Measurements from ENCODE around the gene C20orf144. TPM values are rescaled to one million over a fixed set of nuclear protein-coding genes. Genes with fewer than 3 reads are reported as not detected.

Gene C20orf144
- polyA plus RNA-seq, 1 donor: 0.34 TPM

GRCh38 chr20:33677991-33678702 lies 16.0 kb downstream of the C20orf144 start:
- Histone ChIP-seq H3K36me3 (ENCODE audit: control insufficient read depth, insufficient read depth, low read length) (peaks cover 3% of the 10 kb centered on the region), H3K27me3 (ENCODE audit: control insufficient read depth, insufficient read depth, low read length) (no peaks in the 10 kb centered on the region), H3K4me1 (ENCODE audit: control insufficient read depth, insufficient read depth, low read length) (peaks cover 24% of the 10 kb centered on the region), H3K9me3 (ENCODE audit: control insufficient read depth, low read depth, low read length) (no peaks in the 10 kb centered on the region), H3K4me3 (ENCODE audit: low read length) (no peak overlapping the region), H3K27ac (ENCODE audit: low read length) (no peak overlapping the region)
- DNase-seq: no peak
- no CpG with 5 or more reads among the region's 15 CpGs for WGBS (ENCODE audit: insufficient coverage, low lambda C conversion rate)

DNA sequence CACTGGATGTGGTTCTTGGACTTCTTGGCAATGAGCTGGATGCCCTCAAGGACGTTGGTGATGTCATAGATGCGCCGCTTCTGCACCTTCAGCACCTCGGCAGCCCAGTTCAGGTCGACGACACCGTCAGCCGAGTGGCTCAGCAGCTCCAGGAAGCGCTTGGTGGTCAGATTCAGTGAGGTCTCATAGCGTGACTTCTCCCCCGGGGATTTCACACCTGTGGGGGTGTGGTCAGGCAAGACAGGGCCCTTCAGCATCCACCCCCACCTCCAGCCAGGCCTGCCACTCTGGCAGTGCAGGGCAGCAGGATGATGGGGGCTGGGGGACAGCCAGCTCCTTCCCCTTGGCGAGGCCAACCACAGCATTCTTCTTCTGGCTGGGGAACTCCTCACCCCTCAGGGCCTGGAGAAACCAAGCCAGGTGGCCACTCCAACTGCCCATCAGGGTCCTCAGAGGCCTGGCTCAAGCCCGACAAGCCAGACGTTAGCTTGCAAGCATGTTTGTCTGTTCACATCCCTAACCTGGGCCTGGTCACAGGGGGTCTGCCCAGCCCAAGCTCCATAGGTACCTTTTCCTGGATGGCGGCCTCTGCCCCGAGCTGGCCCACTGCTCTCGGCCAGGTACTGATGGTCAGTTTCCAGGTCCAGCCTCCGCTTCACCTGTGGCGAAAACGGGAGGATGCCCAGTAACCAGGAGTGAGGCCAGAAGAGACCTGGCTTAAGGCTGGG lies 17.8 kb downstream of the C20orf144 start:
- no peaks in the 10 kb centered on the region for H3K9me3 ChIP-seq (ENCODE audit: control insufficient read depth, low read depth, low read length)
- WGBS (ENCODE audit: insufficient coverage, low lambda C conversion rate): no CpG with 5 or more reads among the region's 20 CpGs
- H3K27me3 ChIP-seq (ENCODE audit: control insufficient read depth, insufficient read depth, low read length): no peaks in the 10 kb centered on the region
- no peak overlapping the region for H3K27ac ChIP-seq (ENCODE audit: low read length)
- no peak for DNase-seq
- peaks cover 23% of the 10 kb centered on the region for H3K4me1 ChIP-seq (ENCODE audit: control insufficient read depth, insufficient read depth, low read length)
- no peak overlapping the region for H3K4me3 ChIP-seq (ENCODE audit: low read length)
- peaks cover 3% of the 10 kb centered on the region for H3K36me3 ChIP-seq (ENCODE audit: control insufficient read depth, insufficient read depth, low read length)

- Histone ChIP-seq H3K27me3 (ENCODE audit: control insufficient read depth, insufficient read depth, low read length) (no peaks in the 10 kb centered on the region), H3K4me1 (ENCODE audit: control insufficient read depth, insufficient read depth, low read length) (peaks cover 22% of the 10 kb centered on the region), H3K9me3 (ENCODE audit: control insufficient read depth, low read depth, low read length) (no peaks in the 10 kb centered on the region), H3K4me3 (ENCODE audit: low read length) (no peak overlapping the region), H3K36me3 (ENCODE audit: control insufficient read depth, insufficient read depth, low read length) (peaks cover 3% of the 10 kb centered on the region), H3K27ac (ENCODE audit: low read length) (no peak overlapping the region)
- DNase-seq: no peak
- no CpG with 5 or more reads among the region's 2 CpGs for WGBS (ENCODE audit: insufficient coverage, low lambda C conversion rate)
These were observed 18.6 kb downstream of the C20orf144 start for GRCh38 chr20:33680686-33681085.

- peaks cover 3% of the 10 kb centered on the region for H3K36me3 ChIP-seq (ENCODE audit: control insufficient read depth, insufficient read depth, low read length)
- no peaks in the 10 kb centered on the region for H3K27me3 ChIP-seq (ENCODE audit: control insufficient read depth, insufficient read depth, low read length)
- H3K4me3 ChIP-seq (ENCODE audit: low read length): no peak overlapping the region
- no CpG with 5 or more reads among the region's 5 CpGs for WGBS (ENCODE audit: insufficient coverage, low lambda C conversion rate)
- H3K4me1 ChIP-seq (ENCODE audit: control insufficient read depth, insufficient read depth, low read length): peaks cover 19% of the 10 kb centered on the region
- DNase-seq: no peak
- no peaks in the 10 kb centered on the region for H3K9me3 ChIP-seq (ENCODE audit: control insufficient read depth, low read depth, low read length)
- no peak overlapping the region for H3K27ac ChIP-seq (ENCODE audit: low read length)
These were observed 19.2 kb downstream of the C20orf144 start for GRCh38 chr20:33681288-33681687.

DNA sequence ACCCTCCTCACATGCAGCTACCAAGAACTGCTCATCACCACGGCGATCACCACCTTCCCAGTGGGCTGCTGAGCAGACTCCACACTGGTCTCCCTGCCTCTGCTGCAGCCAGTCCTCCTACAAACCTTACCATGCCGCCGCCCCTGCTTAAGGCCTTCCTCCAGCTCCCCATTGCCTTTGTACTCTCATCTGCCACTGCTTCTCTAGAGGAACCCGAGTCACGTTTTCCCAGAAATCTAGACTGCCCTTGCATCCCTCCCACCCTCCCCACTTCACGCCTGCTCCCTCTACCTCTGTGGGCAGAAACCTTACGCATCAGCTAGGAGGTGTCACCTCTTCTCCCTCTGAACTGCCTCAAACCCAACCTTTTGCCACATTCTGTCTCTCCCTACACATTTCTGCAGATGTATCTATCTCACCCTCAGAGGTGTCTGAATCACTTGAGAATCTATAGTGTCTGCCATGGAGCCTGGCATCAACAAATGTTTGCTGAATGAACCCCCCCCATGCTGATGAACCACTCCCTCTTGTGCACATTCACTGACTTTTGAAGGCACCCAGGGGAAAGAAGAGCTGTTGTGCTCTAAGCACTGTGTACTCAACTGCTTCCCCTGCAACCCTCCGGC lies 19.7 kb downstream of the C20orf144 start:
- no peak overlapping the region for H3K4me3 ChIP-seq (ENCODE audit: low read length)
- H3K4me1 ChIP-seq (ENCODE audit: control insufficient read depth, insufficient read depth, low read length): peaks cover 21% of the 10 kb centered on the region
- H3K36me3 ChIP-seq (ENCODE audit: control insufficient read depth, insufficient read depth, low read length): peaks cover 3% of the 10 kb centered on the region
- H3K27ac ChIP-seq (ENCODE audit: low read length): no peak overlapping the region
- no peak for DNase-seq
- no peaks in the 10 kb centered on the region for H3K9me3 ChIP-seq (ENCODE audit: control insufficient read depth, low read depth, low read length)
- no CpG with 5 or more reads among the region's 9 CpGs for WGBS (ENCODE audit: insufficient coverage, low lambda C conversion rate)
- no peaks in the 10 kb centered on the region for H3K27me3 ChIP-seq (ENCODE audit: control insufficient read depth, insufficient read depth, low read length)

DNA sequence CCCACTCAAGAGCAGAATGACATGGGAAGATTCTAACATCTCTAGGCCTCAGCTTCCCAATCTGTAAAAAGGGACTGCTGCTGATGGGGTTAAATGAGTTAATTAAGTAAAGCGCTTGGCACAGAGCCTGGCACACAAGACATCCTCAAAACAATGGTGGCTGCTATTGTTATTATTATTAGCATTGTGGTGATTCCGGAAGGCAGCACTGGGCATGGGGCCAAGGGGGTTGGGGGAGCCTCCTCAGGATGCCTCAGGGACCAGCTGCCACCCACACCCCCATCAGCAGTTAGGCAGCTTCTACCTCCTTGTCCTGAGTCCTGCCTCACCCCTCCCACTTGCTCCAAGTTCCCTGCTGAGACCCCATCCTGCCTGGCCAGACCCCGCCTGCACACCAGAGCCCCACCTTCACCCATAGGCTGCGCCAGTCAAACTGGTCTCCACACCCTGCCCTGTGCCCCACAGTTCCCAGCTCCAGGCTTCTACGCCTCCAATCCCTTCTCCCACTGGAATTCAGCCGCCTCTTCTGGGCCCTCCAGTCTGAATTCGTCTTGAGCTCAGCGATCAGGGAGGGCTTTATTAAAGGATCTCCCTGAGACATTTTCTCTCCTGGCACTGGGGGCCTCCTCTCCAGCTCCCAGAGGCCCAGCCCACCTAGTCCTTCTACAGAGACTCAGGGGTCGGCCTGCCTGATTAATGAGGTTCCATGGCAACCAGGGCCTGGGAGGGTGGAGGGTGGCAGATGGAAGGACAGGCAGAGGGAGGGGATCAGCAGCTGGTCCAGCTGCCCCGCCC lies 22.6 kb downstream of the C20orf144 start:
- H3K4me3 ChIP-seq (ENCODE audit: low read length): peak overlapping the region; percentile 46
- H3K9me3 ChIP-seq (ENCODE audit: control insufficient read depth, low read depth, low read length): no peaks in the 10 kb centered on the region
- H3K27me3 ChIP-seq (ENCODE audit: control insufficient read depth, insufficient read depth, low read length): no peaks in the 10 kb centered on the region
- H3K36me3 ChIP-seq (ENCODE audit: control insufficient read depth, insufficient read depth, low read length): no peaks in the 10 kb centered on the region
- peak overlapping the region; percentile 12 for H3K27ac ChIP-seq (ENCODE audit: low read length)
- 20% methylated on average over 1 of the region's 10 CpGs for WGBS (ENCODE audit: insufficient coverage, low lambda C conversion rate)
- peaks cover 30% of the 10 kb centered on the region for H3K4me1 ChIP-seq (ENCODE audit: control insufficient read depth, insufficient read depth, low read length)
- no peak for DNase-seq

DNA sequence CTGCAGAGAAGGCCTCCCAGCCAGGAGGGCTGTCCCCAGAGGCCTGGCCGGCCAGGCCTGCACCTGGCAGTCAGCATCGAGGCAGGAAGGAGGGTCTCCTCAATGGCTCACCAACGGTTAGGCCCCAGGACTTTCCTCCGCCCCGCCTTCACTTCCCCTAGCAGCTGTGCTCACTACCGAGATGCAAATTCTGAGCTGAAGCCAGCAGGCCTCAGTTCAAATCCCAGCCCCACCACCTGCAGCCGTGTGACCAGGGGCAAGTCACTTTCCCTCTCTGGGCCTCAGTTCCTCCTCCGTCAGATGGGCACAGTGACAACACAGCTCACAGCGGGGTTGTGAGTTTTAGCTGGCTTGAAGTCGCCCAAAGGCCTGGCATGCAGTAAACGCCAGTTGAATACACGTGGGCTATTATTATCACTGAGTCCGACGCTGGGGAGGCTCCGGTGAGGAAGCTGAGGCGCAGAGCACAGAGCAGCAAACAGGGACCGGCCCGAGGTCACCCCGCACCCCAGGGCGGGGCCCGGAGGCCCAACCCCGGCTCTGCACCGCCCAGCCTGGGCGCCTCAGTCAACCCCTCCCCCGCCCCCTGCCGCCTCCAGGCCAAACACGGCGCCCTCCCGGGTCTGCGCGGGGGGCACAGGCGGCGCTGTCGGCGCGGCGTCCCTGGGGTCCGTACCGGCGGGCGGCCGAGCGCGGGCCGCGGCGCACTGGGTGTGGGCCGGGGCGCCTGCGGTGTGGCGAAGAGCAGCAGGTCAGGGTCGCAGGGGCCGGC lies 23.4 kb downstream of the C20orf144 start:
- peaks cover 30% of the 10 kb centered on the region for H3K4me1 ChIP-seq (ENCODE audit: control insufficient read depth, insufficient read depth, low read length)
- no CpG with 5 or more reads among the region's 53 CpGs for WGBS (ENCODE audit: insufficient coverage, low lambda C conversion rate)
- H3K4me3 ChIP-seq (ENCODE audit: low read length): peak overlapping the region; percentile 46
- no peaks in the 10 kb centered on the region for H3K9me3 ChIP-seq (ENCODE audit: control insufficient read depth, low read depth, low read length)
- no peaks in the 10 kb centered on the region for H3K36me3 ChIP-seq (ENCODE audit: control insufficient read depth, insufficient read depth, low read length)
- peak overlapping the region; percentile 12 for H3K27ac ChIP-seq (ENCODE audit: low read length)
- no peaks in the 10 kb centered on the region for H3K27me3 ChIP-seq (ENCODE audit: control insufficient read depth, insufficient read depth, low read length)
- DNase-seq: peak in 1 of 2 donors; percentile 60

GRCh38 chr20:33686100-33686983 lies 24.2 kb downstream of the C20orf144 start, which contains the start of gene E2F1:
E2F1 (minus strand) TSS chr20:33686385; CDS start chr20:33686264, 121 bp downstream.
- no peaks in the 10 kb centered on the region for H3K27me3 ChIP-seq (ENCODE audit: control insufficient read depth, insufficient read depth, low read length)
- no peaks in the 10 kb centered on the region for H3K36me3 ChIP-seq (ENCODE audit: control insufficient read depth, insufficient read depth, low read length)
- H3K4me1 ChIP-seq (ENCODE audit: control insufficient read depth, insufficient read depth, low read length): peaks cover 30% of the 10 kb centered on the region
- no CpG with 5 or more reads among the region's 101 CpGs for WGBS (ENCODE audit: insufficient coverage, low lambda C conversion rate)
- peak within 1 kb of the TSS; percentile 12 for H3K27ac ChIP-seq (ENCODE audit: low read length)
- peak; percentile 88 to 96 for DNase-seq
- H3K4me3 ChIP-seq (ENCODE audit: low read length): peak within 1 kb of the TSS; percentile 46
- no peaks in the 10 kb centered on the region for H3K9me3 ChIP-seq (ENCODE audit: control insufficient read depth, low read depth, low read length)

DNA sequence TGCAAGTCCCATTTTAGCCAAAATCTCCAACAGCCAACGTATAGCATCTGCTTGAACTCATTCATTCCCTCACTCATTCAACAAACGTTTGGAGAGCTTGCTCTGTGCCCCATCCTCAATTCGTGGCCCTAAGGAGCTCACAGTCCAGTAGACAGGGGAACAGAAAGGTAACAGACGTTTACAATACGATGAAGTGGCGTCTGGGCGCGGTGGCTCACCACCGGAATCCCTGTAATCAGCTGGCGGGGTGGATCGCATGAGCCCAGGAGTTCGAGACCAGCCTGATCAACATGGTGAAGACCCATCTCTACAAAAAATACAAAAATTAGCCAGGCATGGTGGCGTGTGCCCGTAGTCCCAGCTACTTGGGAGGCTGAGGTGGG lies 24.8 kb downstream of the C20orf144 start:
- no peak for DNase-seq
- Histone ChIP-seq H3K27me3 (ENCODE audit: control insufficient read depth, insufficient read depth, low read length) (no peaks in the 10 kb centered on the region), H3K27ac (ENCODE audit: low read length) (no peak overlapping the region), H3K4me3 (ENCODE audit: low read length) (no peak overlapping the region), H3K9me3 (ENCODE audit: control insufficient read depth, low read depth, low read length) (no peaks in the 10 kb centered on the region), H3K36me3 (ENCODE audit: control insufficient read depth, insufficient read depth, low read length) (no peaks in the 10 kb centered on the region), H3K4me1 (ENCODE audit: control insufficient read depth, insufficient read depth, low read length) (peaks cover 30% of the 10 kb centered on the region)
- WGBS (ENCODE audit: insufficient coverage, low lambda C conversion rate): no CpG with 5 or more reads among the region's 14 CpGs
